ENCODE data around the gene CA5B.

GRCh38 chrX:15744181-15744867, 6.3 kb downstream of the CA5B start:
- no peak for TF ChIP-seq CTCF (conservative IDR thresholded peaks at IDR 0.05 in 1 of 2, IDR thresholded peaks at IDR 0.05 in 1 of 2; ENCODE audit: extremely low read depth in 1 of 2, insufficient read depth in 1 of 2, low read depth in 1 of 2, low read length in 2 of 2)
- TF ChIP-seq EZH2 (IDR thresholded peaks at IDR 0.05; ENCODE audit: borderline replicate concordance, low read length): no peak

Data from mammary epithelial cell (primary cell).